ENCODE data around the gene OR2T12.

GRCh38 chr1:248277876-248278275 is 25.3 kb downstream of the OR2T12 start, which contains the start of gene OR2T33:
- TF ChIP-seq CTCF (IDR thresholded peaks at IDR 0.05; ENCODE audit: low read length) = no peak
- TF ChIP-seq EZH2 (optimal IDR thresholded peaks at IDR 0.05; ENCODE audit: low read depth, low read length) = no peak
- no peak for TF ChIP-seq EZH2phosphoT487 (IDR thresholded peaks at IDR 0.05; ENCODE audit: low read length)
